ENCODE results near the gene FSTL3. TPM values are rescaled to one million over a fixed set of nuclear protein-coding genes. Genes with fewer than 3 reads are reported as not detected.

FSTL3 gene
- total RNA-seq, 1 experiment from 2014 or later = 29.1 TPM

- TF ChIP-seq, protein P1, sequence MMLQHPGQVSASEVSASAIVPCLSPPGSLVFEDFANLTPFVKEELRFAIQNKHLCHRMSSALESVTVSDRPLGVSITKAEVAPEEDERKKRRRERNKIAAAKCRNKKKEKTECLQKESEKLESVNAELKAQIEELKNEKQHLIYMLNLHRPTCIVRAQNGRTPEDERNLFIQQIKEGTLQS (IDR thresholded peaks at IDR 0.05) = no peak
- TF ChIP-seq RAD21 (IDR thresholded peaks at IDR 0.05; ENCODE audit: low read depth) = no peak
- TF ChIP-seq, protein P2, sequence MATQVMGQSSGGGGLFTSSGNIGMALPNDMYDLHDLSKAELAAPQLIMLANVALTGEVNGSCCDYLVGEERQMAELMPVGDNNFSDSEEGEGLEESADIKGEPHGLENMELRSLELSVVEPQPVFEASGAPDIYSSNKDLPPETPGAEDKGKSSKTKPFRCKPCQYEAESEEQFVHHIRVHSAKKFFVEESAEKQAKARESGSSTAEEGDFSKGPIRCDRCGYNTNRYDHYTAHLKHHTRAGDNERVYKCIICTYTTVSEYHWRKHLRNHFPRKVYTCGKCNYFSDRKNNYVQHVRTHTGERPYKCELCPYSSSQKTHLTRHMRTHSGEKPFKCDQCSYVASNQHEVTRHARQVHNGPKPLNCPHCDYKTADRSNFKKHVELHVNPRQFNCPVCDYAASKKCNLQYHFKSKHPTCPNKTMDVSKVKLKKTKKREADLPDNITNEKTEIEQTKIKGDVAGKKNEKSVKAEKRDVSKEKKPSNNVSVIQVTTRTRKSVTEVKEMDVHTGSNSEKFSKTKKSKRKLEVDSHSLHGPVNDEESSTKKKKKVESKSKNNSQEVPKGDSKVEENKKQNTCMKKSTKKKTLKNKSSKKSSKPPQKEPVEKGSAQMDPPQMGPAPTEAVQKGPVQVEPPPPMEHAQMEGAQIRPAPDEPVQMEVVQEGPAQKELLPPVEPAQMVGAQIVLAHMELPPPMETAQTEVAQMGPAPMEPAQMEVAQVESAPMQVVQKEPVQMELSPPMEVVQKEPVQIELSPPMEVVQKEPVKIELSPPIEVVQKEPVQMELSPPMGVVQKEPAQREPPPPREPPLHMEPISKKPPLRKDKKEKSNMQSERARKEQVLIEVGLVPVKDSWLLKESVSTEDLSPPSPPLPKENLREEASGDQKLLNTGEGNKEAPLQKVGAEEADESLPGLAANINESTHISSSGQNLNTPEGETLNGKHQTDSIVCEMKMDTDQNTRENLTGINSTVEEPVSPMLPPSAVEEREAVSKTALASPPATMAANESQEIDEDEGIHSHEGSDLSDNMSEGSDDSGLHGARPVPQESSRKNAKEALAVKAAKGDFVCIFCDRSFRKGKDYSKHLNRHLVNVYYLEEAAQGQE (IDR thresholded peaks at IDR 0.05; ENCODE audit: low read depth) = no peak
Observed at GRCh38 chr19:680287-681028, 4.3 kb downstream of the FSTL3 start (continued).

DNA sequence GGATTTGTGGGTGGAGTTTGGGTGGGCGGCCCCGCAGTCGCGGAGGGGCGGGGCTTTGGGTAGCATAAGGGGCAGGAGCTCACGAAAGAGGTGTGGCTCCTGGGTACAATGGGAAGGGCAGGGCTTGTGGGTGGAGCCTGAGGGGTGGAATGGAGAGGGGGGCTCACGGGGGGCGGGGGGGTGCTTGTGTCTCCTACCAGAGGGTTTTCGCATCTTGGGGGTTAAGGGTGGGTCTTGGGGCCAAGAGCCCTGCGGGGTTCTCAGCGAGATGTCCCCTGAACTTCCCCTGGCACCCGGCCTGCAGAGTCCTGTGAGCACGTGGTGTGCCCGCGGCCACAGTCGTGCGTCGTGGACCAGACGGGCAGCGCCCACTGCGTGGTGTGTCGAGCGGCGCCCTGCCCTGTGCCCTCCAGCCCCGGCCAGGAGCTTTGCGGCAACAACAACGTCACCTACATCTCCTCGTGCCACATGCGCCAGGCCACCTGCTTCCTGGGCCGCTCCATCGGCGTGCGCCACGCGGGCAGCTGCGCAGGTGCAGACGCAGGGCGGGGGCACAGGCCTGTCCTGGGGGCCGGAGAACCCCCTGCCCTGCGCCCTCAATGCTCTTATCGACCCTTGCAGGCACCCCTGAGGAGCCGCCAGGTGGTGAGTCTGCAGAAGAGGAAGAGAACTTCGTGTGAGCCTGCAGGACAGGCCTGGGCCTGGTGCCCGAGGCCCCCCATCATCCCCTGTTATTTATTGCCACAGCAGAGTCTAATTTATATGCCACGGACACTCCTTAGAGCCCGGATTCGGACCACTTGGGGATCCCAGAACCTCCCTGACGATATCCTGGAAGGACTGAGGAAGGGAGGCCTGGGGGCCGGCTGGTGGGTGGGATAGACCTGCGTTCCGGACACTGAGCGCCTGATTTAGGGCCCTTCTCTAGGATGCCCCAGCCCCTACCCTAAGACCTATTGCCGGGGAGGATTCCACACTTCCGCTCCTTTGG lies 5.1 kb downstream of the FSTL3 start:
- Histone ChIP-seq H3K36me3 (ENCODE audit: control insufficient read depth in 1 of 2, insufficient read depth in 2 of 2, low read length in 2 of 2) (no peaks in the 10 kb centered on the region; a peak in 1 of 4 replicates), H3K79me2 (ENCODE audit: insufficient read depth, low read length) (peaks cover 22% of the 10 kb centered on the region; the same call in 1 of the 2 replicates), H4K20me1 (ENCODE audit: insufficient read depth) (no peaks in the 10 kb centered on the region), H3K27ac (ENCODE audit: low read depth, low read length) (peak overlapping the region; percentile 74), H3K9me2 (ENCODE audit: insufficient read depth) (no peaks in the 10 kb centered on the region), H3K9ac (ENCODE audit: low read length) (peak overlapping the region; percentile 64; the same call in 1 of the 2 replicates), H3K4me1 (ENCODE audit: control insufficient read depth in 1 of 2, insufficient read depth in 2 of 2, low read length in 2 of 2) (peaks cover 15 to 39% of the 10 kb centered on the region in 2 experiments), H3K4me3 (replicated peaks in 1 of 2; ENCODE audit: low read depth in 1 of 2, low read length in 2 of 2) (peak overlapping the region; percentile 49 to 56; a peak in 3 of 4 replicates), H3K27me3 (ENCODE audit: insufficient read depth, low read length) (no peaks in the 10 kb centered on the region), H3K9me3 (ENCODE audit: control insufficient read depth in 1 of 2, insufficient read depth in 1 of 2, low read depth in 1 of 2, low read length in 2 of 2) (no peaks in the 10 kb centered on the region), H3K4me2 (ENCODE audit: low read length) (peak overlapping the region; percentile 90), H2AFZ (ENCODE audit: low read depth, low read length, poor library complexity, severe bottlenecking) (no peak overlapping the region)
- RAD21 ChIA-PET (ENCODE audit: low non-redundant PET in 1 of 2, low total read pairs in 2 of 2, uncharacterized antibody in 2 of 2, unreplicated experiment in 2 of 2) = interaction anchor here in 1 of 2 experiments (1.0 kb wide), 1 partner anchor 53 kb away, joined by 3 read pairs; no protein-coding TSS in a partner anchor
- intact Hi-C loops (cut with micrococcal nuclease) = no loop called here
- POLR2A ChIA-PET = interaction anchor here (0.7 to 1.2 kb wide), 5 partner anchors 17 to 70 kb away, joined by 3 to 10 read pairs (median 5); no protein-coding TSS in a partner anchor
- TF ChIP-seq ZNF274 (IDR thresholded peaks at IDR 0.05; ENCODE audit: low read depth, low read length) = no peak
- TF ChIP-seq TCF7L2 (IDR thresholded peaks at IDR 0.05; ENCODE audit: borderline replicate concordance, extremely low read depth, insufficient read depth, insufficient read length) = no peak
- TF ChIP-seq YY1 (IDR thresholded peaks at IDR 0.05; ENCODE audit: extremely low read depth, insufficient replicate concordance, low read depth, low read length) = no peak
- no peak for TF ChIP-seq FOSL1 (IDR thresholded peaks at IDR 0.05; ENCODE audit: low read depth)
- TF ChIP-seq SIN3A (IDR thresholded peaks at IDR 0.05; ENCODE audit: low read depth) = no peak
- no peak for TF ChIP-seq SRF (IDR thresholded peaks at IDR 0.05; ENCODE audit: low read depth)
- BruUV-seq (replicated peaks) = no TSS peak
- CTCF ChIA-PET = interaction anchor here (1.6 kb wide), 1 partner anchor 303 kb away, joined by 3 read pairs; the partner anchor contains the start of gene WDR18
- no peak for DNase-seq (ENCODE audit: low read depth, low spot score)
- ATAC-seq = peak; percentile 62
